Gastrocnemius medialis (tissue), 4 donors: ENCODE measurements around the gene UNC80.

ENCODE experiments used
- POLR2A ChIP-seq, 2 donors: fragments of 450-650 bp; IDR thresholded peaks; one replicate each; pipeline ENCODE4 v1.6.1; 2017; ENCODE audit warnings: antibody characterized with exemption in 2 of 2, mild to moderate bottlenecking in 2 of 2, moderate library complexity in 2 of 2
- TF ChIP-seq, protein P1 (sequence below), 5 experiments: fragments of 450-650 bp in 3 of 5; fragments of 200-600 bp in 2 of 5; sonication (generic) in 2 of 5; IDR thresholded peaks in 4 of 5; conservative IDR thresholded peaks in 1 of 5; 1 replicate in 4 of 5; 2 replicates in 1 of 5; pipeline ENCODE4 v1.5.1; 2016 to 2019; ENCODE audit warnings: antibody characterized with exemption in 5 of 5, mild to moderate bottlenecking in 3 of 5, moderate library complexity in 3 of 5

DNA sequence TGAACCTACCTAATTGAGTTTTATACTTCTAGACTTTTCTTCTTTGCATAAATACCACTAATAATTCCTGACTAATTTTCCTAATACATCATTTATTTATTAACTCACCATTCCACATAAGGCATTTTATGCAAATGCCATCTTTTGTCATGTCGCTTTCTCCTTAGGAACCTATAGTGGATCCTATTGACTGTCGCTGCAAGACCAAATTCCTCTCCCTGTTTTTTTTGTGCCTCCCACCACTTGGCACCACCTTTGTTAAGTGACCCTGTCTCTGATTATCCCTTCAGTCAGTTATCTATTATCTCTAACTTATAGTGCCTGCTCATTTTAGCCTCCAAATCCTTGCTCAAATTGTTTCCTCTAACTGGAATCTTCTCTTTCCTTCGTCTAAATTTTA is 19.5 kb downstream of the UNC80 start:
- TF ChIP-seq, protein P1, sequence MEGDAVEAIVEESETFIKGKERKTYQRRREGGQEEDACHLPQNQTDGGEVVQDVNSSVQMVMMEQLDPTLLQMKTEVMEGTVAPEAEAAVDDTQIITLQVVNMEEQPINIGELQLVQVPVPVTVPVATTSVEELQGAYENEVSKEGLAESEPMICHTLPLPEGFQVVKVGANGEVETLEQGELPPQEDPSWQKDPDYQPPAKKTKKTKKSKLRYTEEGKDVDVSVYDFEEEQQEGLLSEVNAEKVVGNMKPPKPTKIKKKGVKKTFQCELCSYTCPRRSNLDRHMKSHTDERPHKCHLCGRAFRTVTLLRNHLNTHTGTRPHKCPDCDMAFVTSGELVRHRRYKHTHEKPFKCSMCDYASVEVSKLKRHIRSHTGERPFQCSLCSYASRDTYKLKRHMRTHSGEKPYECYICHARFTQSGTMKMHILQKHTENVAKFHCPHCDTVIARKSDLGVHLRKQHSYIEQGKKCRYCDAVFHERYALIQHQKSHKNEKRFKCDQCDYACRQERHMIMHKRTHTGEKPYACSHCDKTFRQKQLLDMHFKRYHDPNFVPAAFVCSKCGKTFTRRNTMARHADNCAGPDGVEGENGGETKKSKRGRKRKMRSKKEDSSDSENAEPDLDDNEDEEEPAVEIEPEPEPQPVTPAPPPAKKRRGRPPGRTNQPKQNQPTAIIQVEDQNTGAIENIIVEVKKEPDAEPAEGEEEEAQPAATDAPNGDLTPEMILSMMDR (IDR thresholded peaks at IDR 0.05 in 4 of 5, conservative IDR thresholded peaks at IDR 0.05 in 1 of 5): no peak
- no peak for TF ChIP-seq POLR2A (IDR thresholded peaks at IDR 0.05)
